ENCODE results near the gene TPH1. TPM values are rescaled to one million over a fixed set of nuclear protein-coding genes. Genes with fewer than 3 reads are reported as not detected.
"Not testable (repeated sequence)": the region's sequence is repeated elsewhere in the genome, so short reads cannot be mapped to it uniquely, and the experiment has no call there.

The TPH1 gene
- total RNA-seq, 1 donor from 2014 or later, result 0.54 TPM

DNA sequence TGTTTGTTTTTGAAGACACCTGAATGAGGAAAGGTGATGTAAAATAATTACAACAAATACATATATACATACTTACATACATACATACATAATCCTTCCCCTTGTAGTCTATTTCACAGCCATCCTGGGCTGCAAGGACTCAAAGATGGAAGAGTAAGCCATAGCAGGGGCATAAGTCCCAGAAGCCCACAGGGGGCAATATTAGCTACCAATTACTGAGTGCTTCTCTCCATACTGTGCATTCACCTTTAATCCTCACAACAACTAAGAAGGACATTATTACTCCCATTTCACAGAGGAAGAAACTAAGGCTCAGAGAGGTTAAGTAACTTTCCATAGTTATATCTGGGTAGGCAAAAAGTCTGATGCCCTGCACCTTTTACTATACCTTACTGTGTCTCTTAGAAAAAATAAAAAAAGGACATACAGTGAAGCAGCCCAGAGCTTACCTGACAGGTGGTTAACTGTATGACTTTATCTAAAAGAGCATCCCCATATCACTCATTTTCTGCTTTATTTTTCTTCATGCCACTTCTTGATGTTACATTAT lies 35.9 kb downstream of the TPH1 start:
- TF ChIP-seq, protein P1, sequence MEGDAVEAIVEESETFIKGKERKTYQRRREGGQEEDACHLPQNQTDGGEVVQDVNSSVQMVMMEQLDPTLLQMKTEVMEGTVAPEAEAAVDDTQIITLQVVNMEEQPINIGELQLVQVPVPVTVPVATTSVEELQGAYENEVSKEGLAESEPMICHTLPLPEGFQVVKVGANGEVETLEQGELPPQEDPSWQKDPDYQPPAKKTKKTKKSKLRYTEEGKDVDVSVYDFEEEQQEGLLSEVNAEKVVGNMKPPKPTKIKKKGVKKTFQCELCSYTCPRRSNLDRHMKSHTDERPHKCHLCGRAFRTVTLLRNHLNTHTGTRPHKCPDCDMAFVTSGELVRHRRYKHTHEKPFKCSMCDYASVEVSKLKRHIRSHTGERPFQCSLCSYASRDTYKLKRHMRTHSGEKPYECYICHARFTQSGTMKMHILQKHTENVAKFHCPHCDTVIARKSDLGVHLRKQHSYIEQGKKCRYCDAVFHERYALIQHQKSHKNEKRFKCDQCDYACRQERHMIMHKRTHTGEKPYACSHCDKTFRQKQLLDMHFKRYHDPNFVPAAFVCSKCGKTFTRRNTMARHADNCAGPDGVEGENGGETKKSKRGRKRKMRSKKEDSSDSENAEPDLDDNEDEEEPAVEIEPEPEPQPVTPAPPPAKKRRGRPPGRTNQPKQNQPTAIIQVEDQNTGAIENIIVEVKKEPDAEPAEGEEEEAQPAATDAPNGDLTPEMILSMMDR (IDR thresholded peaks at IDR 0.05; ENCODE audit: unreplicated experiment), result no peak
- peaks cover 5% of the 10 kb centered on the region for H3K36me3 Mint-ChIP-seq
- peaks cover 18% of the 10 kb centered on the region for H3K4me1 Mint-ChIP-seq
- H3K27me3 Mint-ChIP-seq (ENCODE audit: low read depth), result peaks cover 16% of the 10 kb centered on the region
- no peak for DNase-seq (ENCODE audit: low spot score in 2 of 2, unreplicated experiment in 2 of 2)
- H3K4me3 Mint-ChIP-seq, result no peak overlapping the region
- no peaks in the 10 kb centered on the region for H3K9me3 Mint-ChIP-seq
- H3K27ac Mint-ChIP-seq, result no peak overlapping the region

DNA sequence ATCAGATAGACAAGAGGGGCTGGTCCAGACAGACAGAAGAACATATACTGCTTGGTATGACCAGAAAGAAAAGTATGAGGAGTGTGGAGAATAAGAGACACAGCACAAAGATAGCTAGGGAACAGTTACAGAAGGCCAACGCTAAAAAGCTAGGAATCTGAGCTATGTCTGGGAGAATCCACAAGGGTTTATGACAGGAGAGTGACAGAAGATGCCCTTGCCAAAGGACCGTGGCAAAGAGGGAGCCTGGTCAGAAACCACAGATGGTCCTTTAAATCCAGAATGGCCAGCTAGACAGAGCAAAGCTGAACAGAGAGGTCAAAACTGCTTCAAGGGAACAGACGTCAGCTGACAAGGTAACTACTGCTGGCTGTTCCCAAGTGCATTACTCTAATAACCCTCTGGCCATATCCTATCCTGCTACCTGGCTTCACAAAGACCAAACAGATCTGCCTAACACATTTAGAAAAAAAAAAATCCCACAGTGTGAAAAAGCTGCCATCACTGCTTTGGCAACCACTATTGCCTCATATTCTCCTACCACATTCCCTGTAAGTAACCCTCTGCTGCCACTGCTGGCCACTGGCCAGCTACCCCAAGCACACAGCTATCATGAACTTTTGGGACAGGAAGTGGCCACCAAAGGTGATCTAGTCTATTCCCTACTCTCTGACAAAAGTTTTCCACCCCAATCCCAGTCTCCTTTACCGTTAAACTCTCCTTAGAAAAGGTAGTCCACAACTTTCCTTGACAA lies 40.5 kb downstream of the TPH1 start:
- TF ChIP-seq, protein P1 (IDR thresholded peaks at IDR 0.05; ENCODE audit: unreplicated experiment), result no peak
- no peaks in the 10 kb centered on the region for H3K27me3 Mint-ChIP-seq (ENCODE audit: low read depth)
- DNase-seq (ENCODE audit: low spot score in 2 of 2, unreplicated experiment in 2 of 2), result no peak
- no peaks in the 10 kb centered on the region for H3K4me1 Mint-ChIP-seq
- no peak overlapping the region for H3K4me3 Mint-ChIP-seq
- H3K9me3 Mint-ChIP-seq, result no peaks in the 10 kb centered on the region
- H3K36me3 Mint-ChIP-seq, result peaks cover 15% of the 10 kb centered on the region
- H3K27ac Mint-ChIP-seq, result no peak overlapping the region

GRCh38 chr11:18001191-18001590 lies 44.9 kb downstream of the TPH1 start:
- TF ChIP-seq, protein P1 (IDR thresholded peaks at IDR 0.05; ENCODE audit: unreplicated experiment), result no peak
- Mint-ChIP-seq H3K27me3 (ENCODE audit: low read depth) (no peaks in the 10 kb centered on the region), H3K4me1 (no peaks in the 10 kb centered on the region), H3K27ac (no peak overlapping the region), H3K4me3 (no peak overlapping the region), H3K9me3 (no peaks in the 10 kb centered on the region), H3K36me3 (peaks cover 26% of the 10 kb centered on the region)
- no peak for DNase-seq (ENCODE audit: low spot score in 2 of 2, unreplicated experiment in 2 of 2)

- TF ChIP-seq, protein P1 (IDR thresholded peaks at IDR 0.05; ENCODE audit: unreplicated experiment), result no peak
- no peaks in the 10 kb centered on the region for H3K9me3 Mint-ChIP-seq
- DNase-seq (ENCODE audit: low spot score in 2 of 2, unreplicated experiment in 2 of 2), result no peak
- H3K27me3 Mint-ChIP-seq (ENCODE audit: low read depth), result no peaks in the 10 kb centered on the region
- H3K36me3 Mint-ChIP-seq, result peaks cover 26% of the 10 kb centered on the region
- H3K4me3 Mint-ChIP-seq, result no peak overlapping the region
- H3K4me1 Mint-ChIP-seq, result no peaks in the 10 kb centered on the region
- no peak overlapping the region for H3K27ac Mint-ChIP-seq
Observed at GRCh38 chr11:18000760-18001159, 45.3 kb downstream of the TPH1 start.

DNA sequence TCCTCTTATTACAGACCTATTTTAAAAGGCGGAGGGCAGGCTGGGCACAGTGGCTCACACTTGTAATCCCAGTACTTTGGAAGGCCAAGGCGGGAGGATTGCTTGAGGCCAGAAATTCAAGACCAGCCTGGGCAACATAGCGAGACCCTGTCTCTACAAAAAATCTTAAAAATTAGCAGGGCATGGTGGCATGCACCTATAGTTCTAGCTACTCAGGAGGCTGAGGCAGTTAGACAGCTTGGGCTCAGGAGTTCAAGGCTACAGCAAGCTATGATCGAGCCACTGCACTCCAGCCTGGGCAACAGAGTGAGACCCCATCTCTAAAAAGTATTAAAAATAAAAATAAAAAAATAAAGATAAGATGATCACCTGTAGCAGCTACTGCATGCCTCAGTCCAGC lies 45.9 kb downstream of the TPH1 start:
- DNase-seq (ENCODE audit: low spot score in 2 of 2, unreplicated experiment in 2 of 2), result not testable (repeated sequence)

More for the DNA sequence above, 45.9 kb downstream of the TPH1 start:
- not testable (repeated sequence) for H3K4me1 Mint-ChIP-seq; H3K27ac Mint-ChIP-seq; H3K4me3 Mint-ChIP-seq; H3K9me3 Mint-ChIP-seq; H3K27me3 Mint-ChIP-seq (ENCODE audit: low read depth)
- peaks cover 28% of the 10 kb centered on the region for H3K36me3 Mint-ChIP-seq

Other genes starting within 250 kb of the TPH1 start
- 19.8 to 24.3 TPM (median 21.0 TPM) in 3 replicates for gene SERGEF, start 33.2 kb downstream of the TPH1 start, total RNA-seq
- gene SAAL1, start 59.8 kb upstream of the TPH1 start, total RNA-seq, result 28.5 to 29.7 TPM (median 29.0 TPM) in 3 replicates
- not detected in 3 replicates for gene MRGPRX3, start 86.3 kb upstream of the TPH1 start, total RNA-seq
- gene MRGPRX4, start 126.6 kb upstream of the TPH1 start, total RNA-seq, result not detected in 3 replicates
- gene SAA4, start 190.5 kb upstream of the TPH1 start, total RNA-seq, result not detected in 3 replicates
- gene SAA2, start 202.4 kb upstream of the TPH1 start, total RNA-seq, result not detected in 3 replicates
- gene SAA1, start 220.0 kb upstream of the TPH1 start, total RNA-seq, result not detected in 3 replicates

All from mesothelial cell of epicardium (in vitro differentiated cells).